ENCODE results near the gene CRYBG2. TPM values are rescaled to one million over a fixed set of nuclear protein-coding genes. Genes with fewer than 3 reads are reported as not detected.

CRYBG2 gene
- polyA plus RNA-seq, 1 donor (not counting 4 experiments of a cell fraction or from before 2014, with no cell fraction given): 7.9 TPM

GRCh38 chr1:26274801-26275425 is 79.0 kb downstream of the CRYBG2 start:
- Histone ChIP-seq H3K9me1 (ENCODE audit: control insufficient read depth, extremely low read depth, insufficient read depth, low read length) (no peaks in the 10 kb centered on the region), H3K4me1 (ENCODE audit: control insufficient read depth, extremely low read depth, insufficient read depth, low read length) (peaks cover 56% of the 10 kb centered on the region), H3K79me2 (ENCODE audit: control insufficient read depth, insufficient read depth, low read length) (no peaks in the 10 kb centered on the region), H3K27ac (ENCODE audit: control insufficient read depth, insufficient read depth, low read length) (peak overlapping the region; percentile 95), H3K9ac (ENCODE audit: control insufficient read depth, extremely low read depth, insufficient read depth, low read length) (peak overlapping the region; percentile 77), H3K4me3 (ENCODE audit: control insufficient read depth in 2 of 3, extremely low read depth in 1 of 3, insufficient read depth in 2 of 3, low read depth in 1 of 3, low read length in 3 of 3) (no peak overlapping the region), H4K20me1 (ENCODE audit: control insufficient read depth, extremely low read depth, insufficient read depth, low read length) (no peaks in the 10 kb centered on the region), H3K36me3 (ENCODE audit: control insufficient read depth in 2 of 2, extremely low read depth in 1 of 2, insufficient read depth in 2 of 2, low read length in 2 of 2) (peaks cover 3 to 36% of the 10 kb centered on the region in 2 experiments), H3K9me3 (ENCODE audit: control insufficient read depth, low read depth, low read length) (no peaks in the 10 kb centered on the region), H3K4me2 (ENCODE audit: control insufficient read depth, extremely low read depth, insufficient read depth, low read depth, low read length) (peak overlapping the region; percentile 31), H3K27me3 (ENCODE audit: control insufficient read depth, extremely low read depth, insufficient read depth, low read length) (no peaks in the 10 kb centered on the region), H2AFZ (ENCODE audit: control insufficient read depth, low read length) (no peak overlapping the region)
- FAIRE-seq: peak; percentile 68
- TF ChIP-seq CTCF (optimal IDR thresholded peaks at IDR 0.05 in 1 of 3, IDR thresholded peaks at IDR 0.05 in 1 of 3, conservative IDR thresholded peaks at IDR 0.05 in 1 of 3; ENCODE audit: extremely low read depth in 1 of 3, insufficient read depth in 2 of 3, low read length in 3 of 3) (no peak), EZH2 (IDR thresholded peaks at IDR 0.05; ENCODE audit: low read length) (no peak)
- dilution Hi-C loops (cut with MboI; ENCODE audit: extremely low pct_ligation_motif_present, low sequenced_read_pairs): no loop called here
- DNase-seq (ENCODE audit: low read depth, low spot score): no peak

Other genes with a start within 250 kb of the CRYBG2 start
- gene PDIK1L, start 242.3 kb downstream of the CRYBG2 start, polyA plus RNA-seq: 1.1 to 2.8 TPM (median 1.6 TPM) in 3 replicates
- gene FAM110D, start 195.1 kb downstream of the CRYBG2 start, polyA plus RNA-seq: not detected in 3 replicates
- not detected in 3 replicates for gene C1orf232, start 185.2 kb downstream of the CRYBG2 start, polyA plus RNA-seq
- 26.0 to 45.2 TPM (median 28.1 TPM) in 3 replicates for gene ZNF593, start 184.2 kb downstream of the CRYBG2 start, polyA plus RNA-seq
- gene ZNF593OS, start 182.3 kb downstream of the CRYBG2 start, polyA plus RNA-seq: 0.15 TPM in 1 of 3 replicates, not detected in the others
- 10.6 to 20.2 TPM (median 12.8 TPM) in 3 replicates for gene CNKSR1, start 176.6 kb downstream of the CRYBG2 start, polyA plus RNA-seq
- 0.04 to 0.06 TPM in 2 of 3 replicates, not detected in the other for gene CATSPER4, start 163.5 kb downstream of the CRYBG2 start, polyA plus RNA-seq
- 14.8 to 17.0 TPM (median 15.4 TPM) in 3 replicates for gene CEP85, start 119.9 kb downstream of the CRYBG2 start, polyA plus RNA-seq
- 175 to 234 TPM (median 196 TPM) in 3 replicates for gene SH3BGRL3, start 74.0 kb downstream of the CRYBG2 start, polyA plus RNA-seq
- 5.2 to 6.8 TPM (median 6.6 TPM) in 3 replicates for gene UBXN11, start 47.5 kb downstream of the CRYBG2 start, polyA plus RNA-seq
- gene CD52, start 36.2 kb downstream of the CRYBG2 start, polyA plus RNA-seq: 0.22 to 0.27 TPM in 2 of 3 replicates, not detected in the other
- not detected in 3 replicates for gene ZNF683, start 18.6 kb upstream of the CRYBG2 start, polyA plus RNA-seq
- gene LIN28A, start 56.7 kb upstream of the CRYBG2 start, polyA plus RNA-seq: 0.03 TPM in 1 of 3 replicates, not detected in the others
- 39.5 to 56.5 TPM (median 41.2 TPM) in 3 replicates for gene DHDDS, start 78.2 kb upstream of the CRYBG2 start, polyA plus RNA-seq
- gene HMGN2, start 118.3 kb upstream of the CRYBG2 start, polyA plus RNA-seq: 38.5 to 222 TPM (median 130 TPM) in 3 replicates
- 65.9 to 82.9 TPM (median 73.8 TPM) in 3 replicates for gene RPS6KA1, start 175.6 kb upstream of the CRYBG2 start, polyA plus RNA-seq